Measurements from ENCODE around the gene RIC8B.

Gene RIC8B

GRCh38 chr12:106878804-106879203, 104.3 kb downstream of the RIC8B start:
- H3K27ac ChIP-seq (ENCODE audit: low read length): no peak overlapping the region
- H3K9me3 ChIP-seq (ENCODE audit: control insufficient read depth in 1 of 2, low read length in 2 of 2): no peaks in the 10 kb centered on the region
- H3K4me3 ChIP-seq (ENCODE audit: low read depth in 1 of 2, low read length in 2 of 2): no peak overlapping the region
- H3K4me1 ChIP-seq (ENCODE audit: control insufficient read depth in 1 of 2, insufficient read depth in 2 of 2, low read length in 2 of 2): no peaks in the 10 kb centered on the region
- H3K36me3 ChIP-seq (ENCODE audit: control insufficient read depth in 1 of 2, insufficient read depth in 2 of 2, low read length in 2 of 2): peaks cover 6 to 27% of the 10 kb centered on the region in 2 donors
- no peaks in the 10 kb centered on the region for H3K27me3 ChIP-seq (ENCODE audit: low read depth, low read length)

DNA sequence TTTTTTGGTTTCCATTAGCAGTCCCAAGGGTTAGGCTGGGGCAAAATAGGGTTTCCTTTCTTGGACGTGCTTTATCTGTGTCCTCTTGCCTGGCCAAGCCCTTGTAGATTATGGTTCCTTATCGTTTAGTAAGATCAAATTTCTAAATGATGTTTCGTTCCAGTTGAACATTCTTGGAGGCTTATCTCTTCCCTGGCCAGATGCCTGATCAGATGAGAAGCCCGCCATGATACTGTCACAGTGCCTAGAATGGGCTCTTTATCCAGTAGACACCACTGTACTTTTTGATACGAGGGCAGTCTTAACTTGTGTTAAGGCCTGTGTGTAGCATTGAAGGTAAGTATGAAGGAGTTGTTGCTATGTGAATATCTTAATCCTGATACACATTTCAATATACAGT, 105.1 kb downstream of the RIC8B start:
- Histone ChIP-seq H3K4me1 (ENCODE audit: control insufficient read depth in 1 of 2, insufficient read depth in 2 of 2, low read length in 2 of 2) (no peaks in the 10 kb centered on the region), H3K27ac (ENCODE audit: low read length) (no peak overlapping the region), H3K36me3 (ENCODE audit: control insufficient read depth in 1 of 2, insufficient read depth in 2 of 2, low read length in 2 of 2) (peaks cover 6 to 27% of the 10 kb centered on the region in 2 donors), H3K4me3 (ENCODE audit: low read depth in 1 of 2, low read length in 2 of 2) (no peak overlapping the region), H3K27me3 (ENCODE audit: low read depth, low read length) (no peaks in the 10 kb centered on the region), H3K9me3 (ENCODE audit: control insufficient read depth in 1 of 2, low read length in 2 of 2) (no peaks in the 10 kb centered on the region)

GRCh38 chr12:106883426-106883825, 108.9 kb downstream of the RIC8B start:
- H3K27me3 ChIP-seq (ENCODE audit: low read depth, low read length): no peaks in the 10 kb centered on the region
- peaks cover 6 to 42% of the 10 kb centered on the region in 2 donors for H3K36me3 ChIP-seq (ENCODE audit: control insufficient read depth in 1 of 2, insufficient read depth in 2 of 2, low read length in 2 of 2)
- H3K27ac ChIP-seq (ENCODE audit: low read length): no peak overlapping the region
- H3K4me3 ChIP-seq (ENCODE audit: low read depth in 1 of 2, low read length in 2 of 2): no peak overlapping the region
- no peaks in the 10 kb centered on the region for H3K4me1 ChIP-seq (ENCODE audit: control insufficient read depth in 1 of 2, insufficient read depth in 2 of 2, low read length in 2 of 2)
- H3K9me3 ChIP-seq (ENCODE audit: control insufficient read depth in 1 of 2, low read length in 2 of 2): no peaks in the 10 kb centered on the region

DNA sequence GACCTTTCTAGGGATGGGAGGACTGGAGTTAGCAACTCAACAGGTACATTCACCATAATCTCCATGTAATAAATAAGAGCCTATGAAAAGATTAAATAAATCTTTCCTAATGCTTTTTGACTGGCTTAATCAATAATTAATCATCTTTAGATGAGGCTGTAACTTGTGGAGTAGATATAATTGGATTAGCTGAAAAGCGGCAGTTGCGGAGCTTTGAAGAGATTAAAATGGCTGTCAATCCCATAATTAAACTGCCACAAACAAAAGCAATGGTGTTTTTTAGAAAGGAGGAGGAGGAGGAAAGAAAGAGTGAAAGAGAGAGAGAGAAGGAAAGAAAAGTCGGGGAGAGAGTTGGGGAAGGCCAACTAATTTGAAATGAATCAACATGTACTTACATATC, 110.5 kb downstream of the RIC8B start:
- H3K27me3 ChIP-seq (ENCODE audit: low read depth, low read length): no peaks in the 10 kb centered on the region
- no peak overlapping the region for H3K4me3 ChIP-seq (ENCODE audit: low read depth in 1 of 2, low read length in 2 of 2)
- no peaks in the 10 kb centered on the region for H3K4me1 ChIP-seq (ENCODE audit: control insufficient read depth in 1 of 2, insufficient read depth in 2 of 2, low read length in 2 of 2)
- H3K9me3 ChIP-seq (ENCODE audit: control insufficient read depth in 1 of 2, low read length in 2 of 2): no peaks in the 10 kb centered on the region
- H3K36me3 ChIP-seq (ENCODE audit: control insufficient read depth in 1 of 2, insufficient read depth in 2 of 2, low read length in 2 of 2): peaks cover 6 to 35% of the 10 kb centered on the region in 2 donors
- H3K27ac ChIP-seq (ENCODE audit: low read length): no peak overlapping the region

DNA sequence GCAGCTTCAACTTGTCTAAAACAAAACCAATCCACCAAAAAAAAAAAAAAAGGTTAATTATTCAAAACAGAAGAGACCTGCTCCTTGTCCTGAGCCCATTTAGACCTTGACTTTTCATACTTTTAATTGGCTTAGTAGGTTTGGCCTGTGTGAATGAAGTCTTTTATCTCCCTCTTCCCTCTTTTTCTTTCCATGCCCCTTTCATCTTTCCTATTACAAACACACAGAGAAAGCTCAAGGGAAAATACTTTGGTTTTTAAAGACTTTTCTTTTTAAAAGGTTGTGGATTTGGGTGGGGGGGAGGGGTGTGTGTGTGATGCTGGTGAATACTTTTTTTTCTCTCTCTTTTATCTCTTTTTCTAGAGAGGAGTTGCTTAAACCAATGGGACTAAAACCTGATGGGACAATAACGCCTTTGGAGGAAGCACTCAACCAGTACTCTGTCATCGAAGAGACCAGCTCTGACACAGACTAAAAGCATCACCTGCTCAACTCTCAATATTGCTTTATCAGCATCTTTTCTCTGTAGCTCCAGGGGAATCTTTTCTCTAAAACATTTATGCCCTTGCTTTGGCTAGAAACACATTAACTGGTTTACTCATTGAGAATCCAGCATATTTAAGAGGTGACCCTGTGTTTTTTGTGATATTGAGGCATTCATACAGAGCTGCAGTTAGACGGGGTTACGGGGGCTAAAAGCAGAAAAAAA, 111.2 kb downstream of the RIC8B start:
- no peaks in the 10 kb centered on the region for H3K4me1 ChIP-seq (ENCODE audit: control insufficient read depth in 1 of 2, insufficient read depth in 2 of 2, low read length in 2 of 2)
- H3K4me3 ChIP-seq (ENCODE audit: low read depth in 1 of 2, low read length in 2 of 2): no peak overlapping the region
- H3K9me3 ChIP-seq (ENCODE audit: control insufficient read depth in 1 of 2, low read length in 2 of 2): no peaks in the 10 kb centered on the region
- no peak overlapping the region for H3K27ac ChIP-seq (ENCODE audit: low read length)
- H3K36me3 ChIP-seq (ENCODE audit: control insufficient read depth in 1 of 2, insufficient read depth in 2 of 2, low read length in 2 of 2): peaks cover 4 to 29% of the 10 kb centered on the region in 2 donors
- H3K27me3 ChIP-seq (ENCODE audit: low read depth, low read length): no peaks in the 10 kb centered on the region

DNA sequence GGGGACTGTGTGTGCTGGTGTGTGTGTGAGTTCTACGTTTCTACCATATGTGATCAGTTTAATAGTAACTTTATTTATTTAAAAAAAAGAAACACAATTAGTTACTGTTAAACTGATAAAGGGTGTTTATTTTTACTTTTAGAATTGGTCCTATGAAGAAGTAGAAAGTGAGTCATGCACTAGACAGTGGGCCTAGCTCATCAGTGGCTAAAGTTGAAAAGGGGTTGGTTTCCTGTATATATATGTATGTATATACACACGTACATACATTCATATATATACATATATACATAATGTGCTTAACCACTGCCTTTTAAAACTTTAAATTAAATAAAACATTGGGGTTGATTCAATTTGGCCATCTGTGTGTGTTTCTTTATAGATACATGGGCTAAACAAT, 112.5 kb downstream of the RIC8B start:
- no peaks in the 10 kb centered on the region for H3K9me3 ChIP-seq (ENCODE audit: control insufficient read depth in 1 of 2, low read length in 2 of 2)
- H3K4me3 ChIP-seq (ENCODE audit: low read depth in 1 of 2, low read length in 2 of 2): no peak overlapping the region
- no peak overlapping the region for H3K27ac ChIP-seq (ENCODE audit: low read length)
- no peaks in the 10 kb centered on the region for H3K4me1 ChIP-seq (ENCODE audit: control insufficient read depth in 1 of 2, insufficient read depth in 2 of 2, low read length in 2 of 2)
- no peaks in the 10 kb centered on the region for H3K27me3 ChIP-seq (ENCODE audit: low read depth, low read length)
- peaks cover 0 to 18% of the 10 kb centered on the region in 2 donors for H3K36me3 ChIP-seq (ENCODE audit: control insufficient read depth in 1 of 2, insufficient read depth in 2 of 2, low read length in 2 of 2)

- no peaks in the 10 kb centered on the region for H3K27me3 ChIP-seq (ENCODE audit: low read depth, low read length)
- no peaks in the 10 kb centered on the region for H3K9me3 ChIP-seq (ENCODE audit: control insufficient read depth in 1 of 2, low read length in 2 of 2)
- H3K4me3 ChIP-seq (ENCODE audit: low read depth in 1 of 2, low read length in 2 of 2): no peak overlapping the region
- H3K4me1 ChIP-seq (ENCODE audit: control insufficient read depth in 1 of 2, insufficient read depth in 2 of 2, low read length in 2 of 2): no peaks in the 10 kb centered on the region
- no peak overlapping the region for H3K27ac ChIP-seq (ENCODE audit: low read length)
- peaks cover 0 to 15% of the 10 kb centered on the region in 2 donors for H3K36me3 ChIP-seq (ENCODE audit: control insufficient read depth in 1 of 2, insufficient read depth in 2 of 2, low read length in 2 of 2)
Measured at GRCh38 chr12:106888348-106888970, 114.0 kb downstream of the RIC8B start.

- Histone ChIP-seq H3K27ac (ENCODE audit: low read length) (no peak overlapping the region), H3K4me3 (ENCODE audit: low read depth in 1 of 2, low read length in 2 of 2) (no peak overlapping the region), H3K36me3 (ENCODE audit: control insufficient read depth in 1 of 2, insufficient read depth in 2 of 2, low read length in 2 of 2) (peaks cover 0 to 15% of the 10 kb centered on the region in 2 donors), H3K27me3 (ENCODE audit: low read depth, low read length) (no peaks in the 10 kb centered on the region), H3K4me1 (ENCODE audit: control insufficient read depth in 1 of 2, insufficient read depth in 2 of 2, low read length in 2 of 2) (no peaks in the 10 kb centered on the region), H3K9me3 (ENCODE audit: control insufficient read depth in 1 of 2, low read length in 2 of 2) (no peaks in the 10 kb centered on the region)
Measured at GRCh38 chr12:106889326-106889725, 114.8 kb downstream of the RIC8B start.

GRCh38 chr12:106889950-106890626, 115.6 kb downstream of the RIC8B start:
- Histone ChIP-seq H3K27me3 (ENCODE audit: low read depth, low read length) (no peaks in the 10 kb centered on the region), H3K4me1 (ENCODE audit: control insufficient read depth in 1 of 2, insufficient read depth in 2 of 2, low read length in 2 of 2) (no peaks in the 10 kb centered on the region), H3K4me3 (ENCODE audit: low read depth in 1 of 2, low read length in 2 of 2) (no peak overlapping the region), H3K9me3 (ENCODE audit: control insufficient read depth in 1 of 2, low read length in 2 of 2) (no peaks in the 10 kb centered on the region), H3K36me3 (ENCODE audit: control insufficient read depth in 1 of 2, insufficient read depth in 2 of 2, low read length in 2 of 2) (peaks cover 0 to 15% of the 10 kb centered on the region in 2 donors), H3K27ac (ENCODE audit: low read length) (no peak overlapping the region)

DNA sequence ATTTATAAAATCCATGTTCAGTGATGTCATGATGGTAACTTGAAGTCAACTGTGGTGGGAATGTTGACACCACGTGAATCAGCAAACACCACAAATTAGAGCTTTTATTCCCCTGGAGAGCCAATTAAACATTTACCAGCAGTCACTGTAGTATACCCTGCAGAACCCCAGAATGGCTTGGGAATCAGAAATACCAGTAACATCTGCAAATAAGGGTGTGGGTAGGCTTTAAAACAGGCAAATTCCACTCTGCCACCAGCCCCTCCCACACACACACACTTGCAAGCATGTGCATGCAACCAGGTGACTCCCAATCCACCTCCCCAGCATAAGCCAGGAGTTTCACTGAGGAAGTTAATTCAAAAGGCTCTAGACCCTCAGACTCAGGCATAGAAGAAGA, 117.6 kb downstream of the RIC8B start:
- no peaks in the 10 kb centered on the region for H3K9me3 ChIP-seq (ENCODE audit: control insufficient read depth in 1 of 2, low read length in 2 of 2)
- no peaks in the 10 kb centered on the region for H3K4me1 ChIP-seq (ENCODE audit: control insufficient read depth in 1 of 2, insufficient read depth in 2 of 2, low read length in 2 of 2)
- no peak overlapping the region for H3K4me3 ChIP-seq (ENCODE audit: low read depth in 1 of 2, low read length in 2 of 2)
- no peak overlapping the region for H3K27ac ChIP-seq (ENCODE audit: low read length)
- H3K36me3 ChIP-seq (ENCODE audit: control insufficient read depth in 1 of 2, insufficient read depth in 2 of 2, low read length in 2 of 2): peaks cover 0 to 5% of the 10 kb centered on the region in 2 donors
- no peaks in the 10 kb centered on the region for H3K27me3 ChIP-seq (ENCODE audit: low read depth, low read length)

GRCh38 chr12:106893451-106893850, 119.0 kb downstream of the RIC8B start:
- H3K27ac ChIP-seq (ENCODE audit: low read length): no peak overlapping the region
- H3K27me3 ChIP-seq (ENCODE audit: low read depth, low read length): no peaks in the 10 kb centered on the region
- no peaks in the 10 kb centered on the region for H3K36me3 ChIP-seq (ENCODE audit: control insufficient read depth in 1 of 2, insufficient read depth in 2 of 2, low read length in 2 of 2)
- no peaks in the 10 kb centered on the region for H3K4me1 ChIP-seq (ENCODE audit: control insufficient read depth in 1 of 2, insufficient read depth in 2 of 2, low read length in 2 of 2)
- H3K9me3 ChIP-seq (ENCODE audit: control insufficient read depth in 1 of 2, low read length in 2 of 2): no peaks in the 10 kb centered on the region
- no peak overlapping the region for H3K4me3 ChIP-seq (ENCODE audit: low read depth in 1 of 2, low read length in 2 of 2)
